ENCODE results near the gene ADAMTSL3.

Gene ADAMTSL3

DNA sequence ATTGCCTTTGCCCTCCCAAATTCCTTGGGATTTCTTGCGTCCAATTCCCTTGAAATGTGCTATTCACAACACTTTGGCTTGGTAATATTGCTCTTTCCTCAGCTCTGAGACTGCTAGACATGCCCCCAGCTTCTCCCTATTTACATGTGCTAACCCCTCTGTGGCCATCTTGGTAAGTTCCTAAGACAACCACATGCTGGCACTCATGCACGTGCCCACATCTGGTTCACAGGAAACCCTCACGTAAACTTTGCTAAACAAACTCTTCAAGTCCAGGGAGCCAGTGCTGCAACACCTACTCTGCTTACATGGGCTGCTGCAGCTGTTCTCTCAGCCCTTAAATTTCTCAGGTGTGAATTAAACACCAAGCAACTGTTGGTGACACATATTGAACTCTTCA is 121.8 kb downstream of the ADAMTSL3 start:
- peaks cover 7% of the 10 kb centered on the region for H3K9me3 Mint-ChIP-seq
- H3K4me1 Mint-ChIP-seq (ENCODE audit: low read depth) = no peaks in the 10 kb centered on the region
- no peak overlapping the region for H3K4me3 Mint-ChIP-seq
- no peak overlapping the region for H3K27ac Mint-ChIP-seq
- peaks cover 8% of the 10 kb centered on the region for H3K27me3 Mint-ChIP-seq
- no peaks in the 10 kb centered on the region for H3K36me3 Mint-ChIP-seq (ENCODE audit: low read depth)

DNA sequence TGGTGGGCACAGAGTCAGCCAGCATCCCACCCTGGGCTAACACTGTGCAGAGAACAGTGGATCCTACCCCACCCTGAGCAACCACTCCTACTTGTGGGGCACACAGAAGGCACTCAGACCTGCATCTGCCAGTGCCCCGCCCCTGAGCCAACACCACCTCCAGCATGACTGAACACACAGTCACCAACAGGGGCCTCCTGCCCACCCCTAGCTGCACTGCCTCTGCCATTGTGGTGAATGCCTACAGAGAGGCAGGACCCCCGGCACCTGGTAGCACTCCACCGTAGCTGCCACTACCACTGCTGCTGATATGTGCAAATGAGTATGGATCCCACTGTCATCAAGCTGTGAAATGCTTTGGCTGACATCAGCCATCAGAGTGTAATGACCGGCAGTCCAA is 123.1 kb downstream of the ADAMTSL3 start:
- H3K36me3 Mint-ChIP-seq (ENCODE audit: low read depth) = no peaks in the 10 kb centered on the region
- no peaks in the 10 kb centered on the region for H3K4me1 Mint-ChIP-seq (ENCODE audit: low read depth)
- peaks cover 5% of the 10 kb centered on the region for H3K27me3 Mint-ChIP-seq
- peaks cover 7% of the 10 kb centered on the region for H3K9me3 Mint-ChIP-seq
- no peak overlapping the region for H3K27ac Mint-ChIP-seq
- H3K4me3 Mint-ChIP-seq = no peak overlapping the region

DNA sequence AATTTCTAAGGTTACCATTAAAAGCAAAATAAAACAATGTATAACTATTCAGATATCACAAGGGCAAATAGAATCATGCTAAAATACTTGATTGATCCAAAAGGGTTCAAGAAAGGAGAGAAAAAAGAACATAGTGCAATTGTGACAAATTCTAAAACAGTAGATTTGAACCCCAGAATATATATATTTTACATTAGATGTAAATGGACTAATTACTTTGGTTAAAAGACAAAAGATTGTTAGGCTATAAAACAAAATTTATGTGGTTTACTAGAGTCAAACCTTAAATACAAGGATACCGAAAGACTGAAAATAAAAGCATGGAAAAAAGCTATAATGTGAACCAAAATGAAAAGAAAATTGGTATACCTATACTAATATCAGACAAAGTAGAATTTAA is 129.3 kb downstream of the ADAMTSL3 start:
- peaks cover 8% of the 10 kb centered on the region for H3K9me3 Mint-ChIP-seq
- no peaks in the 10 kb centered on the region for H3K36me3 Mint-ChIP-seq (ENCODE audit: low read depth)
- no peak overlapping the region for H3K27ac Mint-ChIP-seq
- H3K4me1 Mint-ChIP-seq (ENCODE audit: low read depth) = no peaks in the 10 kb centered on the region
- no peak overlapping the region for H3K4me3 Mint-ChIP-seq
- no peaks in the 10 kb centered on the region for H3K27me3 Mint-ChIP-seq

DNA sequence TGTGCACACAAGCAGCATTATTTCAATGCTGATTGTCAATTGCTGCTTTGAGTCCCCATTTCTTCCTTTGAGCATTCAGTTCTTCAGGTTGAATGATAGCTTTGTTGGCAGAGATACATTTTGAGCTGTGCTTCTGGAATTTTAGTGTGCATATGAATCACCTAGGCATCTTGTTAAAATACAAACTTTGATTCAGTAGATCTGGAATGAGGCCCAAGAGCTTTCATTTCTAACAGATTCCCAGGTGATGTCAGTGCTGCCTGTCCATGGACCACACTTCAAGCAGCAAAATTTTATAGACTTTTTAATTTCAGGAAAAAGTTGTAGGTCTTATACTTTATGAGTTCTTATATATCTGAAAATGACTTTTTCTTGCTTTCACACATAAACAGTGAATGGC is 131.1 kb downstream of the ADAMTSL3 start:
- Mint-ChIP-seq H3K36me3 (ENCODE audit: low read depth) (no peaks in the 10 kb centered on the region), H3K27me3 (peaks cover 7% of the 10 kb centered on the region), H3K27ac (no peak overlapping the region), H3K4me1 (ENCODE audit: low read depth) (no peaks in the 10 kb centered on the region), H3K9me3 (peaks cover 5% of the 10 kb centered on the region), H3K4me3 (no peak overlapping the region)

DNA sequence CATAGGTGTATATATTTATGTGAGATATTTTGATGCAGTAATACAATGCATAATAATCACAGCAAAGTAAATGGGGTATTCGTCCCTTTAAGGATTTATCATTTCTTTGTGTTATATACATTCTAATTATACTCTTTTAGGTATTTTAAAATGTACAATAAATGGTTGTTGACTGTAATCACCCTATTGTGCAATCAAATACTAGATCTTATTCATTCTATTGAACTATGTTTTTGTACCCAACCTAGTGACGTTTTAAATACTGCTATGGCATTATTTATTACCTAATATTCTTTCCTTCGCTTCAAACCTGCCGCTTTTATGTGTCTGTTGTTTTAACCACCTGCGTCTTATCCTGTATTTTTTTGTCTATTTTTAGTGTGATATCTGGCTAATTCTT is 132.4 kb downstream of the ADAMTSL3 start:
- Mint-ChIP-seq H3K4me3 (no peak overlapping the region), H3K27me3 (peaks cover 14% of the 10 kb centered on the region), H3K27ac (no peak overlapping the region), H3K9me3 (peaks cover 5% of the 10 kb centered on the region), H3K36me3 (ENCODE audit: low read depth) (no peaks in the 10 kb centered on the region), H3K4me1 (ENCODE audit: low read depth) (no peaks in the 10 kb centered on the region)

DNA sequence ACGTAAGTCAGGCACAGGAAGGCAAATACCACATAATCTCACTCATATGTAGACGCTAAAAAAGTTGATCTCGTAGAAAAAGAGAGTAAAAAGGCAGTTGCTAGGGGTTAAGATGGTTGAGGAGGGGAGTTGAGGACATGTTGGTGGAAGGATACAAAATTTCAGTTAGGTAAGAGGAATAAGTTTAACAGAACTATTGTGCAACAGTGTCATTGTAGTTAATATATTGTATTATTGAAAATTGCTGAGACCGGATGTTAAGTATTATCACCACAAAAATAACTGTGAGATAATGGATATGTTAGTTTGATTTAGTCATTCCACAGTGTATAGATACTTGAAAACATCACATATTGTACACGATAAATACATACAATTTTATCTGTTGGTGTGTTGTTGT is 139.1 kb downstream of the ADAMTSL3 start:
- Mint-ChIP-seq H3K9me3 (no peaks in the 10 kb centered on the region), H3K27me3 (peaks cover 20% of the 10 kb centered on the region), H3K4me3 (no peak overlapping the region), H3K27ac (no peak overlapping the region), H3K36me3 (ENCODE audit: low read depth) (no peaks in the 10 kb centered on the region), H3K4me1 (ENCODE audit: low read depth) (no peaks in the 10 kb centered on the region)

DNA sequence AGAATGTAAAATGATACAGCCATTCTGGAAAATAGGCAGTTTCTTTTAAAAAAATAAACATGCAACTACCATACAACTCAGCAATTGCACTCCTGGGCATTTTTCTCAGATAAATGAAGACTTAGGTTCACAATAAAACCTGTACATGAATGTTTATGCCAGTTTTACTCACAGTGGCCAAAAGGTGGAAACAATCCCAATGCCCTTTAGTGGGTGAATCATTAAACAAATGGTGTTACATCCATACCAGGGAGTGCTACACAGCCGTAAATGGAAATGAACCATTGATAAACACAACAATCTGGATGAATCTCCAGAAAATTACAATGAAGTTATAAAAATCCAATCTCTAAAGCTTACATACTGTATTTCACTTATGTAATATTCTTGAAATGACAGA is 140.3 kb downstream of the ADAMTSL3 start:
- no peaks in the 10 kb centered on the region for H3K4me1 Mint-ChIP-seq (ENCODE audit: low read depth)
- H3K9me3 Mint-ChIP-seq = no peaks in the 10 kb centered on the region
- H3K27me3 Mint-ChIP-seq = peaks cover 16% of the 10 kb centered on the region
- no peak overlapping the region for H3K27ac Mint-ChIP-seq
- H3K4me3 Mint-ChIP-seq = no peak overlapping the region
- no peaks in the 10 kb centered on the region for H3K36me3 Mint-ChIP-seq (ENCODE audit: low read depth)

DNA sequence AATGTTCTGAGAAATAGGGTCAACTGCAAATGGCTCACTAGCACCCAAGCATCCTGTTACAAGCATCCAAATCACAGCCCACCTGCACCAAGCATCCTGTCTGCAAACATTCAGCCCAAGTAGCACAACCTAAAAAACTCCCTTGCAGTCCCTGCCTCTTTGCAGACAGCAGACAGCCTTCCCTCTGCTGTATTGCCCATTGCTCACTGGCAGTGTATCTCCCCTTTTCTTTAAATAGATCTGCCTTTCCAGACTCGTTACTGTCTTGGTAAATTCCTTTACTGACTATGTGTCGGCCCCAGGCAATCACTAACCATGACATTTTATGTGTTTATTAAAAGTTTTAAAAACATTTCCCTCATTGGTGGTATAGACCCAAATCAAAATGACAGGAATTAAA is 155.4 kb downstream of the ADAMTSL3 start:
- no peaks in the 10 kb centered on the region for H3K36me3 Mint-ChIP-seq (ENCODE audit: low read depth)
- H3K4me3 Mint-ChIP-seq = no peak overlapping the region
- no peak overlapping the region for H3K27ac Mint-ChIP-seq
- peaks cover 2% of the 10 kb centered on the region for H3K27me3 Mint-ChIP-seq
- no peaks in the 10 kb centered on the region for H3K4me1 Mint-ChIP-seq (ENCODE audit: low read depth)
- H3K9me3 Mint-ChIP-seq = peaks cover 8% of the 10 kb centered on the region

DNA sequence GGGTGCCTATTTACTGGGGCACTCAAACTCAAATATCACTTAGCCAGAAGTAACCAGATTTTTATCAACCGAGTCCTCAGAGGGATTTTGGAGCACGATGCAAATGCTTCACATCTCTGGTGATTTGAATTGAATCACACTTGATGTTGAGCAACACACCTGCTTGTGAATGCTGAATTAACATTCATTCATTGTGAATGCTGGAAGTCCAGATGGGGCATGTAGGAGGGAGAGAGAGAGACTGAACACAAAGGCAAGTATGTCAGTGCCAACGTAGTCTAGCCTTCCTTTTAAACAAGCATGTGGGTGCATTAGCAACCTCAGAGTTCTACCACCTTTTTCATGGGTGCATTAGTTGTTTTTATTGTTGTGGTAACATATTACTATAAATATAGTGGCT is 156.2 kb downstream of the ADAMTSL3 start:
- H3K27ac Mint-ChIP-seq = no peak overlapping the region
- H3K27me3 Mint-ChIP-seq = peaks cover 3% of the 10 kb centered on the region
- H3K9me3 Mint-ChIP-seq = peaks cover 8% of the 10 kb centered on the region
- H3K4me1 Mint-ChIP-seq (ENCODE audit: low read depth) = no peaks in the 10 kb centered on the region
- no peaks in the 10 kb centered on the region for H3K36me3 Mint-ChIP-seq (ENCODE audit: low read depth)
- H3K4me3 Mint-ChIP-seq = no peak overlapping the region

DNA sequence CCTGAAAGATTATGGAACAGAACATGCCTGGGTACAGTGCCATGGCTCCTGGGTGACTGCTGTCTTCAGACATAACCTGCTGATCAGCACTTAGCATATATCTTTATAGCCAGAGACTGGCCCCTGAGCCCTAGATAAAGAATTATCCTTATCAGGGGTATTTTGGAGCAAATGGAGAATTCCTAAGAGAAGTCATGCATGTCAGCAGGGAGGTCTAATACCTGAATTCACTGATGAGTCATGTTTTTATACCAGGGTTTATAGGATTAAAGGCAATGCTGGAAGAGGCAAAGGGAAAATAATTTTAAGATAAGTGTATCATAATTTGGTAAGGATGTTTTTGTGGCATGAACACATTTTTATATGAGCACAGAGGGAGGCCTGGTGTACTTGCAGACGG is 159.8 kb downstream of the ADAMTSL3 start:
- H3K27ac Mint-ChIP-seq = no peak overlapping the region
- no peaks in the 10 kb centered on the region for H3K9me3 Mint-ChIP-seq
- no peak overlapping the region for H3K4me3 Mint-ChIP-seq
- H3K36me3 Mint-ChIP-seq (ENCODE audit: low read depth) = no peaks in the 10 kb centered on the region
- peaks cover 3% of the 10 kb centered on the region for H3K27me3 Mint-ChIP-seq
- no peaks in the 10 kb centered on the region for H3K4me1 Mint-ChIP-seq (ENCODE audit: low read depth)

DNA sequence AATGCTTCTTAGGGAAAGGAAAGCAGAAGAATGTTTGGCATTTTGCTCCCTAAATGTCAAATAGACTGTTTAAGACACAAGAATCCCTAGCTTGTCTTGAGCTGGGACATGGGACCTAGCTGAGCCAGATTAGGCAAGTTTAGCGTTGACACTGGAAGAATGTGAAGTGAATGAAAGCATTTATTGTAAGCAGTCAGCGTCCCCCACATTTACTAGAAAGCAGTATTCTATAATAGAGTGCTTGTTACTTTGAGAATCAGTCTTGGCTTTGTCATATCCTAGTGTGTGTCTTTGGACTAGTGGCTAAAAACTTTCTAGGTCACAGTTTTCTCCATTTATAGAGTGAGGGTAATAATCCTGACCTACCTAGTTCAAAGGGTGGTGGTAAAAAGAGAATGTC is 161.6 kb downstream of the ADAMTSL3 start:
- H3K27me3 Mint-ChIP-seq = peaks cover 3% of the 10 kb centered on the region
- no peak overlapping the region for H3K27ac Mint-ChIP-seq
- no peaks in the 10 kb centered on the region for H3K9me3 Mint-ChIP-seq
- no peak overlapping the region for H3K4me3 Mint-ChIP-seq
- no peaks in the 10 kb centered on the region for H3K36me3 Mint-ChIP-seq (ENCODE audit: low read depth)
- no peaks in the 10 kb centered on the region for H3K4me1 Mint-ChIP-seq (ENCODE audit: low read depth)

DNA sequence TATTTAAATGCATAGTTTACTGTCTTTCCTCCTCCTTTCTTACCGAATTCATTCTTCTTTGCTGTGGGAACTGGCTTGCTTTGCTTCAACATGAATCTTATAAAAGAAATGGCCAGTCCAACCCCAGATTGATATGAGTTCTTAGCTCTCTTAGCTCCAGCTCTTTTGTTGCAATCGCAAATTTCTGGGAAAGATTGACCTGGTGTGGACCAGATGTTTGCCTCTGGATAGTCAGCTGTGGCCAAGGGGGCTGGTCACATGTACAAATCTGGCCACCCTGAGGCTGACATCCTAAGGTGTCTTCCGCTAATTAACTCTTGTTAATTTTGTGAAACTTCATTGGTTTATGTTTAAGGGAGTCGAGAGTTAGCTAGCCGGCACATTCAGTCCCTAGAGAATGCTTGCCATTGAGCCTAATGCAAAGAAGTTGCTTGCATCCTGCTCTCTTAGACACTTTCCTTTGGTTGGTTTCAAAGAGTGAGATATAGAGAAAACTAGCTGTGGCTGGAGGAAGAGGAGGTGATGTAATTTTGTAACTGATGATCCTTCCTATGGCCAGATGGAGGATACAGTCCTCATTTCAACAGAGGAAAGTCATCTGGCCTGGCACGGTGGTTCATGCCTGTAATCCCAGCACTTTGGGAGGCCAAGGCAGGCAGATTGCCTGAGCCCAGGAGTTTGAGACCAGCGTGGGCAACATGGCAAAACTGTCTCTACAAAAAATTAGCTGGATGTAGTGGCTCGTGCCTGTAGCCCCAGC is 162.4 kb downstream of the ADAMTSL3 start:
- Mint-ChIP-seq H3K27me3 (peaks cover 3% of the 10 kb centered on the region), H3K36me3 (ENCODE audit: low read depth) (no peaks in the 10 kb centered on the region), H3K4me1 (ENCODE audit: low read depth) (no peaks in the 10 kb centered on the region), H3K27ac (no peak overlapping the region), H3K4me3 (no peak overlapping the region), H3K9me3 (no peaks in the 10 kb centered on the region)

DNA sequence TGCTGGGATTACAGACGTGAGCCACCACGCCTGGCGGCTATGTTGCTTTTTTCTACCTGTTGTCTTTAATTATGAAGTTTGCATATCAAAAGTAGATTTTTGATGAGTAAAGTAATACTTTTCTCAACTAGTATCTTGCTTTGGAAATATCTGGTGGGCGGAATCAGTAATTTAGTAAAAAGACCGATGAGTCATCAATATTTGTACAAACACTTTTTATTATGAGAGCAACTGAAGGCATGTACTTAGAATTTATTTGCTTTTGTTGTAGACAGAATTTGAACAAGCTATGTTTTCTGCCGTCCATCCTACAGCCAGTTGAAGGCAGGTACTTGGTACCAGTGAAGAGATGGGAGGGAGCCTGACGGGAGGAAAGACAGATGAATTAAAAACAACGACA is 164.7 kb downstream of the ADAMTSL3 start:
- Mint-ChIP-seq H3K36me3 (ENCODE audit: low read depth) (peaks cover 4% of the 10 kb centered on the region), H3K4me3 (no peak overlapping the region), H3K27me3 (peaks cover 3% of the 10 kb centered on the region), H3K9me3 (peaks cover 4% of the 10 kb centered on the region), H3K27ac (no peak overlapping the region), H3K4me1 (ENCODE audit: low read depth) (no peaks in the 10 kb centered on the region)

DNA sequence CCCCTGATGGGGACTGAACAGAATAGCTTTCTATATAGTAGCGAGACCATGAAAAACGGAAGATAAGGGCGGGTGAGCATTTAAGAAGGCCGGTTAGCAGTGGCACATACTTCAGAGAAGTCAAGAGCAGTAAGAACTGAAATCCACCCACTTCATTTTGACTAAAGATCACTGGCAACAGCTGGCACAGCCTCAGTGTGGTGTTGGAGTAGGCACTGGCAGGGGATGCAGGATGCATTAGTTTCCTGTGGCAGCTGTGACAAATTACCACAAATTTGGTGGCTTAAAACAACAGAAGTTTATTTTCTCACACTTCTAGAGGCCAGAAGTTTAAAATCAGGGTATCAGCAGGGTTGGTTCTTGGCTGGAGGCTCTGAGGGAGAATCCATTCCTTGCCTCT is 176.5 kb downstream of the ADAMTSL3 start:
- Mint-ChIP-seq H3K27ac (no peak overlapping the region), H3K9me3 (no peaks in the 10 kb centered on the region), H3K27me3 (peaks cover 17% of the 10 kb centered on the region), H3K4me3 (no peak overlapping the region), H3K36me3 (ENCODE audit: low read depth) (no peaks in the 10 kb centered on the region), H3K4me1 (ENCODE audit: low read depth) (no peaks in the 10 kb centered on the region)

DNA sequence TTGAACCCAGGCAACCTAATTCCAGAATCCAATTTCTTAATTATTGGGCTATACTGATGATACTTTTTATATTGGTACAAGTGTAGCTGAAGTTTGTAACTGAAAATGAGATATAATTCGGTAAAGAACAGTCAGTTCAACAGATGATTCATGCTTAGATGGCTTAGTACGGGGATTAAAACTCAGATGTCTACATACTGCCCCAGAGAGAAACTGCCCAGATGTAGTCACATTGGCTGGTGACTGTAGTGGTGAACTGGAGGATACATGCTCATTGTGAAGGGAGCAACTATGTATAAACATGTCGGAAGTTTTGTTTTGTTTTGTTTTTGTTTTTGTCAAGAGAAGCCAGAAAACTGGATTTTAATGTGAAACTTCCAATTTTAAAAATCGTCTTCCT is 179.6 kb downstream of the ADAMTSL3 start:
- H3K4me1 Mint-ChIP-seq (ENCODE audit: low read depth) = no peaks in the 10 kb centered on the region
- H3K36me3 Mint-ChIP-seq (ENCODE audit: low read depth) = no peaks in the 10 kb centered on the region
- no peak overlapping the region for H3K27ac Mint-ChIP-seq
- no peaks in the 10 kb centered on the region for H3K9me3 Mint-ChIP-seq
- peaks cover 17% of the 10 kb centered on the region for H3K27me3 Mint-ChIP-seq
- H3K4me3 Mint-ChIP-seq = no peak overlapping the region

DNA sequence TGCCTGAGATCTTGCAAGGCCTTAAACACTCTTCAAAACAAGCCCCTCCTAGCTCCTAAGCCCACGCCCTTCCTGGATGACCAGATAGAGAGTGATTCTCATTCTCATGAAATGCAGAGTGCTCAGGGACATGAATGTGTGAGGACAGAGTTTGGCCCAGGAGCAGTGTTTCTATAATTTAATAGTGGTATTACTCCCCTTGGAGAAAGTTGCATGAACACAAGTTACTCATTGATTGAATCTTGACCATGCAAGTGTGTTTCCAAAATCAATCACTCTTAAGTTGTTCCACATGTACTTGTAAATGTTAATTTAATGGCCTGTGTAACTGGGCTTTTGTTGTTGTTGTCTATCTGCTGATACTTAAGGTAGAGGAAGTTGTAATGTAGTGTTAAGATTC is 181.6 kb downstream of the ADAMTSL3 start:
- no peak overlapping the region for H3K27ac Mint-ChIP-seq
- no peaks in the 10 kb centered on the region for H3K9me3 Mint-ChIP-seq
- no peaks in the 10 kb centered on the region for H3K4me1 Mint-ChIP-seq (ENCODE audit: low read depth)
- H3K4me3 Mint-ChIP-seq = no peak overlapping the region
- peaks cover 17% of the 10 kb centered on the region for H3K27me3 Mint-ChIP-seq
- H3K36me3 Mint-ChIP-seq (ENCODE audit: low read depth) = no peaks in the 10 kb centered on the region

Data from stimulated activated naive CD8-positive, alpha-beta T cell treated with anti-CD3 and anti-CD28 coated beads, Interleukin-15, Interleukin-2, amounts not matched to agents 100 ng/mL and 50 ng/mL, for 24 hours (primary cell).